GM18951 (cell line): ENCODE data around the gene MALSU1.

Experiments used
- POLR2A ChIP-seq: IDR thresholded peaks from 4 replicates; pipeline ENCODE4 v1.6.1; 2011; ENCODE audit warnings: mild to moderate bottlenecking; ENCODE audit not compliant: insufficient read length, insufficient read depth; ENCODE audit errors: extremely low read depth
- in situ Hi-C: fragments of 300-500 bp; cut with MboI; formaldehyde crosslinking; loops from one replicate; pipeline ENCODE4 v1.12.0; 2022; ENCODE audit warnings: low sequenced_read_pairs, mixed read lengths, inconsistent platforms; ENCODE audit not compliant: unreplicated experiment

The MALSU1 gene

GRCh38 chr7:23334482-23335056, 35.4 kb downstream of the MALSU1 start:
- in situ Hi-C loops: no loop called here
- TF ChIP-seq POLR2A: no peak

- TF ChIP-seq POLR2A: no peak
- in situ Hi-C loops: no loop called here
Measured at GRCh38 chr7:23335136-23335535, 36.0 kb downstream of the MALSU1 start.

- in situ Hi-C loops: no loop called here
- TF ChIP-seq POLR2A: no peak
Measured at GRCh38 chr7:23335621-23336020, 36.5 kb downstream of the MALSU1 start.

GRCh38 chr7:23336086-23336485, 36.9 kb downstream of the MALSU1 start:
- TF ChIP-seq POLR2A: no peak
- in situ Hi-C loops: no loop called here

- in situ Hi-C loops: no loop called here
- no peak for TF ChIP-seq POLR2A
Measured at GRCh38 chr7:23336799-23337283, 37.7 kb downstream of the MALSU1 start.

GRCh38 chr7:23337374-23337773, 38.2 kb downstream of the MALSU1 start:
- in situ Hi-C loops: no loop called here
- no peak for TF ChIP-seq POLR2A

GRCh38 chr7:23338439-23338838, 39.3 kb downstream of the MALSU1 start:
- in situ Hi-C loops: no loop called here
- no peak for TF ChIP-seq POLR2A

- in situ Hi-C loops: no loop called here
Measured at GRCh38 chr7:23338863-23339262, 39.7 kb downstream of the MALSU1 start.

GRCh38 chr7:23341846-23342598, 42.9 kb downstream of the MALSU1 start:
- in situ Hi-C loops: no loop called here
- TF ChIP-seq POLR2A: no peak

More at GRCh38 chr7:23338863-23339262, 39.7 kb downstream of the MALSU1 start:
- TF ChIP-seq POLR2A: no peak

GRCh38 chr7:23343102-23343501, 44.0 kb downstream of the MALSU1 start:
- in situ Hi-C loops: no loop called here
- no peak for TF ChIP-seq POLR2A

GRCh38 chr7:23343806-23344475, 44.8 kb downstream of the MALSU1 start:
- in situ Hi-C loops: no loop called here
- no peak for TF ChIP-seq POLR2A

GRCh38 chr7:23345601-23346000, 46.5 kb downstream of the MALSU1 start:
- TF ChIP-seq POLR2A: no peak
- in situ Hi-C loops: no loop called here

GRCh38 chr7:23346316-23346715, 47.2 kb downstream of the MALSU1 start:
- TF ChIP-seq POLR2A: no peak
- in situ Hi-C loops: no loop called here

- in situ Hi-C loops: no loop called here
- TF ChIP-seq POLR2A: no peak
Measured at GRCh38 chr7:23347033-23347681, 48.0 kb downstream of the MALSU1 start.
